GM10266 (cell line): ENCODE data around the gene IL6.
"Not testable (repeated sequence)": the region's sequence is repeated elsewhere in the genome, so short reads cannot be mapped to it uniquely, and the experiment has no call there.

Experiments used
- DNase-seq: peaks from one replicate; pipeline ENCODE4 v3.0.0; 2012; ENCODE audit errors: extremely low spot score
- CTCF ChIP-seq: IDR thresholded peaks from 2 replicates; pipeline ENCODE4 v1.5.1; 2012; ENCODE audit warnings: mild to moderate bottlenecking, low read depth; ENCODE audit not compliant: control insufficient read depth, insufficient read depth; ENCODE audit errors: missing control alignments

Gene IL6

GRCh38 chr7:22726907-22727713, at the start of gene IL6:
TSS of gene IL6 (plus strand) at chr7:22727200. CDS start at chr7:22727263, 63 bp downstream.
- DNase-seq, result no peak
- no peak for TF ChIP-seq CTCF

GRCh38 chr7:22677263-22677662, 49.7 kb upstream of the IL6 start:
- not testable (repeated sequence) for DNase-seq

GRCh38 chr7:22677680-22678079, 49.3 kb upstream of the IL6 start:
- DNase-seq, result no peak
- no peak for TF ChIP-seq CTCF

- no peak for DNase-seq
- TF ChIP-seq CTCF, result no peak
These were observed 46.5 kb upstream of the IL6 start for GRCh38 chr7:22680482-22680911.

GRCh38 chr7:22681312-22681711, 45.7 kb upstream of the IL6 start:
- no peak for DNase-seq
- no peak for TF ChIP-seq CTCF

GRCh38 chr7:22681852-22682657, 44.9 kb upstream of the IL6 start:
- TF ChIP-seq CTCF, result no peak
- DNase-seq, result no peak

GRCh38 chr7:22683379-22683778, 43.6 kb upstream of the IL6 start:
- DNase-seq, result no peak
- TF ChIP-seq CTCF, result no peak
